Fibroblast of lung (primary cell): Measurements from ENCODE around the gene AOAH. TPM values are rescaled to one million over a fixed set of nuclear protein-coding genes. Genes with fewer than 3 reads are reported as not detected.

Source experiments
- DNase-seq, 2 donors: peaks; one replicate each; pipeline versions ENCODE4 v3.0.0 to v3.0.0-alpha.2; 2010; ENCODE audit warnings: low read depth in 2 of 2
- H2AFZ ChIP-seq: 2 replicates; pipeline ENCODE4 v1.5.1; 2012; ENCODE audit warnings: low read length, control low read depth, inconsistent platforms
- H3K27ac ChIP-seq: 2 replicates; pipeline ENCODE4 v1.5.1; 2011; ENCODE audit warnings: low read length, control low read depth; ENCODE audit not compliant: insufficient read depth
- H3K27me3 ChIP-seq: 2 replicates; pipeline ENCODE4 v1.5.1; 2011; ENCODE audit warnings: mild to moderate bottlenecking, low read length; ENCODE audit not compliant: control insufficient read depth, insufficient read depth
- H3K36me3 ChIP-seq: 2 replicates; pipeline ENCODE4 v1.5.1; 2011; ENCODE audit warnings: low read length; ENCODE audit not compliant: control insufficient read depth, insufficient read depth
- H3K4me1 ChIP-seq: 2 replicates; pipeline ENCODE4 v1.5.1; 2011; ENCODE audit warnings: low read length; ENCODE audit not compliant: control insufficient read depth, insufficient read depth; ENCODE audit errors: extremely low read depth
- H3K4me2 ChIP-seq: 2 replicates; pipeline ENCODE4 v1.5.1; 2011; ENCODE audit warnings: low read length, control low read depth; ENCODE audit not compliant: insufficient read depth; ENCODE audit errors: extremely low read depth
- H3K4me3 ChIP-seq, 4 experiments: fragments of 200-600 bp in 1 of 4; sonication (generic) in 1 of 4; replicated peaks in 1 of 4; 2 replicates each; pipeline ENCODE4 v1.5.1; 2011 to 2016; ENCODE audit warnings: low read length in 4 of 4, low read depth in 3 of 4, mild to moderate bottlenecking in 3 of 4, control low read depth in 2 of 4, inconsistent platforms in 1 of 4, mixed read lengths in 1 of 4; ENCODE audit not compliant: insufficient read depth in 1 of 4; ENCODE audit errors: control extremely low read depth in 1 of 4
- H3K79me2 ChIP-seq: 2 replicates; pipeline ENCODE4 v1.5.1; 2012; ENCODE audit warnings: mild to moderate bottlenecking, low read length, inconsistent platforms; ENCODE audit not compliant: control insufficient read depth, insufficient read depth
- H3K9ac ChIP-seq: 2 replicates; pipeline ENCODE4 v1.5.1; 2011; ENCODE audit warnings: mild to moderate bottlenecking, low read length, control low read depth; ENCODE audit not compliant: insufficient read depth
- H3K9me3 ChIP-seq: 2 replicates; pipeline ENCODE4 v1.5.1; 2012; ENCODE audit warnings: low read depth, low read length; ENCODE audit not compliant: control insufficient read depth, insufficient read depth
- H4K20me1 ChIP-seq: 2 replicates; pipeline ENCODE4 v1.5.1; 2011; ENCODE audit warnings: low read length; ENCODE audit not compliant: control insufficient read depth, insufficient read depth; ENCODE audit errors: extremely low read depth
- EZH2 ChIP-seq: IDR thresholded peaks from 2 replicates; pipeline ENCODE4 v1.5.1; 2012; ENCODE audit warnings: low read length, control low read depth, mild to moderate bottlenecking; ENCODE audit errors: missing control alignments
- polyA plus RNA-seq, 2 donors: library from polyadenylated mRNA; depleted of rRNA in 1 of 2; stranded (reverse) in 1 of 2; unstranded in 1 of 2; fragments of >200 nt; gene quantifications; 2 replicates each; pipeline ENCODE4 v1.2.1, GENCODE V29; 2011 to 2012; ENCODE audit warnings: missing spikeins in 1 of 2
- total RNA-seq: library from RNA; depleted of rRNA; stranded (reverse); fragments of >200 nt; gene quantifications from 2 replicates; pipeline ENCODE4 v1.2.1, GENCODE V29; 2014
- TF ChIP-seq, protein P1 (sequence below), 2 donors: IDR thresholded peaks in 1 of 2; conservative IDR thresholded peaks in 1 of 2; 1 replicate in 1 of 2; 2 replicates in 1 of 2; pipeline ENCODE4 v1.5.1; 2011 to 2012; ENCODE audit warnings: low read length in 2 of 2, control low read depth in 1 of 2, inconsistent platforms in 1 of 2, low read depth in 1 of 2, mild to moderate bottlenecking in 1 of 2

Gene AOAH
- total and polyA plus RNA-seq, 2 donors (not counting 1 experiment from before 2014, with no cell fraction given), result not detected

DNA sequence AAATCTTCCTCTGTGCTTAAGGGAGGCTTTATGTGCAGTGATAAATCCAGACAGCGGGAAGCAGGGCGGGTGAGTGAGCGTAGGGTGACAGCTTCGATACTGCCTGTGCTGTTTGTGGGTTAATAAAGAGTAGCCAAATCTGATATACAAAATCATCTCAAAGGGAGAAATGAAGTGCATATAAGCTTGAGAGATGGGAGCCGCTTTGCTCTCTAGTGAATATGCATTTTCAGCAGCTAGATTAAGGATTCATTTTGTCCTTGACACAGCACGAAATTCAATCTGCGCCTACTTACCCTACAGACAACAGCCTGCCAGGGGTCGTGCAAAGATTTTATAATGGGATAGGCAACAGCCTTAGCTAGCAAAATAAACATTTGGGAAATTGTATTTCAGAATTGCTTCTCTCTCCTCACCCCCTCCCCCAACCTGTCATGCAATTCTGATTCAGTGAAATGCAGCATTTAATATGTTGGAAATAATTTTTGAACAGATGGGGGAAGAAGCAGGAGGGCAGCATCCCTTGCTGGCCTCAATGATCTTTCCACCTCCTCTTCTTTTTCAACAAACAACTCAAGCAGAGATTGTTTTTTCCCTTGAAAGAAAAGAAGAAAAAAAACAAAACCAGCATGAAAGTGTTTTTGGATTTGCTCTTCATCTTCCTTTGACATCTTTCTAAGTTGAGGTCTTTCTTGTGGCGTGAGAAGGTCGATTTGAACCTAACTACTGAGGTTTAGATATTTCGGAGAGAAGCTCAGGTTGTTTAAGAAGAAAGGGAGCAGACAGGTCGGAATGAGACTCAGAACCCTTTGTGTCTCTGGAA lies 117.9 kb downstream of the AOAH start:
- Histone ChIP-seq H3K27ac (no peak overlapping the region), H3K27me3 (peaks cover 3% of the 10 kb centered on the region), H3K4me2 (no peak overlapping the region), H2AFZ (no peak overlapping the region), H3K4me3 (no peak overlapping the region), H3K9me3 (no peaks in the 10 kb centered on the region), H3K79me2 (no peaks in the 10 kb centered on the region), H3K9ac (no peak overlapping the region), H3K4me1 (no peaks in the 10 kb centered on the region), H3K36me3 (no peaks in the 10 kb centered on the region), H4K20me1 (no peaks in the 10 kb centered on the region)
- DNase-seq, result no peak
- TF ChIP-seq EZH2, result no peak
- TF ChIP-seq, protein P1, sequence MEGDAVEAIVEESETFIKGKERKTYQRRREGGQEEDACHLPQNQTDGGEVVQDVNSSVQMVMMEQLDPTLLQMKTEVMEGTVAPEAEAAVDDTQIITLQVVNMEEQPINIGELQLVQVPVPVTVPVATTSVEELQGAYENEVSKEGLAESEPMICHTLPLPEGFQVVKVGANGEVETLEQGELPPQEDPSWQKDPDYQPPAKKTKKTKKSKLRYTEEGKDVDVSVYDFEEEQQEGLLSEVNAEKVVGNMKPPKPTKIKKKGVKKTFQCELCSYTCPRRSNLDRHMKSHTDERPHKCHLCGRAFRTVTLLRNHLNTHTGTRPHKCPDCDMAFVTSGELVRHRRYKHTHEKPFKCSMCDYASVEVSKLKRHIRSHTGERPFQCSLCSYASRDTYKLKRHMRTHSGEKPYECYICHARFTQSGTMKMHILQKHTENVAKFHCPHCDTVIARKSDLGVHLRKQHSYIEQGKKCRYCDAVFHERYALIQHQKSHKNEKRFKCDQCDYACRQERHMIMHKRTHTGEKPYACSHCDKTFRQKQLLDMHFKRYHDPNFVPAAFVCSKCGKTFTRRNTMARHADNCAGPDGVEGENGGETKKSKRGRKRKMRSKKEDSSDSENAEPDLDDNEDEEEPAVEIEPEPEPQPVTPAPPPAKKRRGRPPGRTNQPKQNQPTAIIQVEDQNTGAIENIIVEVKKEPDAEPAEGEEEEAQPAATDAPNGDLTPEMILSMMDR (conservative IDR thresholded peaks at IDR 0.05 in 1 of 2, IDR thresholded peaks at IDR 0.05 in 1 of 2; ENCODE audit: low read depth in 1 of 2, low read length in 2 of 2), result no peak

DNA sequence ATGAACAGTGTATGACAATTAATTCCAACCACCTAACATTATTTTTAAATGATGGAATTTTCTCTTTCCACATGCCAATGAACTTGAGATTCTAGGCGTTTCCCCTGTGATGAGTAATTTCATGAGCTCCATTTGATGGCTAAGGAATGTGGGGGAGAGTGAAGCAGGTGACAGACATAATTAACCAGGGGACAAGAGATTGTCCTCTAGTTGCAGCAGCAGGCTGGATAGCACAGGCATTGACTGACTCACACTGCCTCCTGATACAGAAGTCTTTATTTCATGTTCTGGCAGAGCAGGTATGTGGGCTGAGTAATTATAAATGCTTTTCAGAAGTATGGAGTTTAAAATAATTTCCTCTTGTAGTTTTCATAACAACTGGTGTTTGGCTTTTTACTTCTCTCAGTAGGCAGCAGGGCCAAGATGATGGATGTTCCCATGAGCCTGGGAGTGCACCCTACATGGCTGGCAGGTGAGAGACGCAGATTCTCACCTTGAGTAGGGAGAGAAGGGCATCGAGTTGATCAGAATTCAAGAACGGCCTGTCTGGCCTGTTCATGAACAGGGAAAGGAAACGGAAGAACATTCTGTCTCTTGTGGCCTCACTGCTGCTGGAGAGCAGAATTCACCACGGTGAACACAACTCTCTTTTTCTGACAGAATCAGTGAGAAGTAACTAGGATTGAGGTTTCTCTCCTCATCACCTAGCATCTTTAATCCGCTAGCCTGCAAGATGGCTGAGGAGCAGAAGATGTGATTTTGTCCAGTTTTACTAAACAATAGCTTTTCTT lies 118.8 kb downstream of the AOAH start:
- H3K27me3 ChIP-seq, result peaks cover 3% of the 10 kb centered on the region
- H3K4me3 ChIP-seq, result no peak overlapping the region
- no peaks in the 10 kb centered on the region for H3K4me1 ChIP-seq
- H2AFZ ChIP-seq, result no peak overlapping the region
- H3K9me3 ChIP-seq, result no peaks in the 10 kb centered on the region
- no peaks in the 10 kb centered on the region for H3K79me2 ChIP-seq
- H3K36me3 ChIP-seq, result no peaks in the 10 kb centered on the region
- H4K20me1 ChIP-seq, result no peaks in the 10 kb centered on the region
- no peak overlapping the region for H3K27ac ChIP-seq
- no peak overlapping the region for H3K4me2 ChIP-seq
- DNase-seq, result peak in 1 of 2 donors; percentile 46
- no peak overlapping the region for H3K9ac ChIP-seq
- TF ChIP-seq, protein P1 (conservative IDR thresholded peaks at IDR 0.05 in 1 of 2, IDR thresholded peaks at IDR 0.05 in 1 of 2; ENCODE audit: low read depth in 1 of 2, low read length in 2 of 2), result no peak
- no peak for TF ChIP-seq EZH2

DNA sequence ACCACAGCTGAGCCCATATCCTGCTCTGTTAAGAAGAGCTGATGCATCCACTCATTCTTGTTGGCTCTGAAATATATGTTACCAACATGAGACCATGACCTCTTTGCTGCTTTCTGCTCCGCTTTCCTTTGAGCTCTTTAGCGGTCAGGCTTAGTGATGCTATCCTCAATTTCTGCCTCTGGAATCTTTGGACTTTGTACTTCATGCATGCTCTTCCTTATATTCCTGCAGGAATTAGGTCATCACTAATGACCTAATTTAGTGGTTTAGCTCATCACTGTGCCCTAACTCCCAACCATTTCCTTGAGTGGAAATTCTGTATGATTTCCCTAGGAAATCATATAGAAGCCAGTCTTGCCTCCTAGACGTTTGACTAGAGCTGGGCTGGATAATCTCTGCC lies 119.5 kb downstream of the AOAH start:
- no peak overlapping the region for H2AFZ ChIP-seq
- no peaks in the 10 kb centered on the region for H4K20me1 ChIP-seq
- H3K27ac ChIP-seq, result no peak overlapping the region
- H3K79me2 ChIP-seq, result no peaks in the 10 kb centered on the region
- no peak overlapping the region for H3K4me2 ChIP-seq
- H3K4me3 ChIP-seq, result no peak overlapping the region
- H3K36me3 ChIP-seq, result no peaks in the 10 kb centered on the region
- peak in 1 of 2 donors; percentile 33 for DNase-seq
- no peaks in the 10 kb centered on the region for H3K4me1 ChIP-seq
- no peak overlapping the region for H3K9ac ChIP-seq
- no peak for TF ChIP-seq EZH2
- peaks cover 3% of the 10 kb centered on the region for H3K27me3 ChIP-seq
- H3K9me3 ChIP-seq, result no peaks in the 10 kb centered on the region
